UCSD-AML1 (cell line): ENCODE measurements around the gene ACLY.
"Not testable (repeated sequence)": the region's sequence is repeated elsewhere in the genome, so short reads cannot be mapped to it uniquely, and the experiment has no call there.

Experiments used
- DNase-seq: peaks from one replicate; lab custom pipeline; 2025; ENCODE audit not compliant: unreplicated experiment; lab: John Stamatoyannopoulos, UW

Gene ACLY

DNA sequence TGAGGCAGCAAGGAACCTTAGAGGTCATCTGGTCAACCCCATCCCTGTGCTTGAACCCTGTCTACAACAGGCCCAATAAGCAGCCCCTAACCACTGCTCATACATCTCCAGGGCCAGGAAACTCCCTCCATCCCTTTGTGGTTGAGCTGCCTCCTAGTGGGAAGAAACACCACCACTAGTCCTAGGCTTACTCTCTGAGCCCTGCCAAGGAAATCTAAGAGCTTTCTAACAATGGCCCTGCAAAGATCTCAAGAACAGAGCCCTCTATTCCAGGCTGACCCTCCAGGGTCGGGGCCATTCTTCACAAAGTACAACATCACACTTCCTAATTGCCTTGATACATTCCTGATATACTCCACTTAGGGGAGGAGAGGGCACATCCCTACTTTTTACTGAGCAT, 5.8 kb downstream of the ACLY start:
- DNase-seq: no peak

DNA sequence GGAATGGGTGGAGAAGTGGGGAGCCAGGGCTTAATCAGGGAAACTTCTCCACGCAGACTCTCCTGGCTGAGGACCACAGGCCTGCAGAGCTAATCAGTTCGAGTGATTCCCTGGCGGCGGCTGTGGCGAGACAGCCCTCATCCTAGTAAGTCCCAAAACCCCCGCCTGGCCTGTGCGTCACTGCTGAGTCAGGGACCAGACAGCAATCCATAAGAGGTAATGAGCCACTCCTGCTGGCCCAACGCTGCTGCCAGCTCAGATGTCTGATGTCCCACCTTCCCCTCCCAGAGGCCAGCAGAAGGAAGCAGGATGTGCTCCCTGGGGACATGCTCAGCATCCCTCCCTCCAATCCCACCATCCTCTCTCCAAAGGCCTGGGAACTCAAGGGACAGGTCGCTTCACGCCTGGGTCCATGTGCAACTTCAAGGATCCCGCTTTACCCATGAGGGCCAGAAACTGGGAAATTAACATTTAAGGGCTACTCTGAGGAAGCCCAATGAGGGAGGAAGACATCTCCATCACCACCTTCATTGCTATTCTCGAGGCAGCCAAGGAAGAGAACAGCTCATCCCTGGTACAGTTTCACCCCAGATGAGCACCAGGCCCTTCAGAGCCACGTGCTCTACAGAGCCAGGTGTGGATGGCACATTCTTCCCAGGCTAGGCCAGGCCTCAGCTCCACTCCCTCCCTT, 7.9 kb downstream of the ACLY start:
- no peak for DNase-seq

DNA sequence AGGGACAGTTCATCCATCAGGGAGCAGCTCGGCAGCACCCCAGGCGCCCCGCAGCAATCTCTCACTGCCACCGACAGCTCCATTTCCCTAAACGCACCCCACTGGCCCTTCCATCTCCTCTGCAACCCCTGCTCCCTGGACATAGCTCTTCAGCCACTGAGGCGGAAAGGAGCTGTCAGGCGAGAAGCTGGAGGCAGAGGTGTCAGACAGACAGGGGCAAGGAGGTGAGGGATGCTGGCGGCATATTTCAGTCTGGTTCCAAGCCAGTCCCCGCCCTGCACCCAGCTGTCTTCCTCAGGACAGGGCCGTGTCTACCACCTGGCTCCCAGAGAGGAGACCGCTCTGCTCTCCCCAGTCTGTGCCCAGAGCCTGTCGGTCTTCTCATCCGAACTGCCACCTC, 9.7 kb downstream of the ACLY start:
- DNase-seq: no peak

DNA sequence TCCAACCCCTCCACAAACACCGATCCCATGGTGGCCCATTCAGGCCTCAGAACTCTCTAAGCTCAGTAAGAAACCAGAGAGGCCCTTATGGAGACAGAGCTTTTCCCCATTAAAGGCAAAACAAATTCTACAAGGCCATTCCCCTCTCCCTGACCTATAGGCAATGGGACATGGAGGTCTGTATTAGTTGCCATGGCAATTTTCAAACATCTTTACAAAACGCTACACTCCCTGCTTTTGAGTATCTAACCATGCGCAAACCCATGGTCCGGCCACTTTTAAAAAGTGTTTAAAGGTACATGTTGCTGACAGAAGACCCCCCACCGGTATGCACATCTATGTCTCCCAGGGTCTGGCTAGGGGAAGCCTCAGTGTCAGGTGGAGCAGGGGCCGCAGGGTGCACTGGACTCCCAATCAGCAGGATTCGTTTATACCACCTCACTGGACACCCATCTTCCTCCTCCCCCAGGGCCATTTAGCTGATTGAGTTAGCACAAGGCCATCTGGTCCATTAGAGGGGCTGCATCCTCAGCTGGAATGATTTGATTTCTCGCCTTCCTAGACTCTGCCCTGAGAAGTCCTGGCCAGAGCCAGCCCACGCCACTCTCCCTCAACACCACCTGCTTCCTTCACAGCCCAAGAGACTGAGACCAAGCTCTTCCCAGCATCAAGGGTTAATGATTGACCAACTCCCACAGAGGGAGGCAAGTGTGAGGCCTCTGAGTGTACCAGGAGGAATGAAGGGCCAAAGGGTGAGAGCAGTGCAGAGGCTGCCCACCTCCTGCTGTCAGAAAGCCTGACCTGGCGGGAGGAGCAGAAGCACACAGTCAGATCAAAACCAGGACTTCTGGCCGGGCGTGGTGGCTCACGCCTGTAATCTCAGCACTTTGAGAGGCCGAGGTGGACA, 10.9 kb downstream of the ACLY start:
- DNase-seq: no peak

DNA sequence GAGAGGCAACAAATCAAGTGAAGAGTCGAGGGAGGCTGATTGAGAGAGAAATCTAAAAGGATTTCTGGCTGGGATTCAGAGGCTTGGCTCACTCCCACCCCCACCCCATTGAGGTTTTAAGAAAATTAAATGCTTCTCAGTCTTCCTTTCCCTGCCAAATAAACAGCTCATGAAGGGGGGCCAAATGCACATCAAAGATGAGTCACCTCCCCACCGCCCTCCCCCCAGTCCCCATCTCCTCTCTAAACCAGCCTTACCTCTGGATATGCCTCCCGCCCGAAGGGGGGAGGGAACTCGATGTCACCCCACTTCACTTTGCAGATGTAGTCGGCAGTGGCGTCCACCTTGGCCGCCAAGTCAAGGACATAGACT, 11.6 kb downstream of the ACLY start:
- no peak for DNase-seq

DNA sequence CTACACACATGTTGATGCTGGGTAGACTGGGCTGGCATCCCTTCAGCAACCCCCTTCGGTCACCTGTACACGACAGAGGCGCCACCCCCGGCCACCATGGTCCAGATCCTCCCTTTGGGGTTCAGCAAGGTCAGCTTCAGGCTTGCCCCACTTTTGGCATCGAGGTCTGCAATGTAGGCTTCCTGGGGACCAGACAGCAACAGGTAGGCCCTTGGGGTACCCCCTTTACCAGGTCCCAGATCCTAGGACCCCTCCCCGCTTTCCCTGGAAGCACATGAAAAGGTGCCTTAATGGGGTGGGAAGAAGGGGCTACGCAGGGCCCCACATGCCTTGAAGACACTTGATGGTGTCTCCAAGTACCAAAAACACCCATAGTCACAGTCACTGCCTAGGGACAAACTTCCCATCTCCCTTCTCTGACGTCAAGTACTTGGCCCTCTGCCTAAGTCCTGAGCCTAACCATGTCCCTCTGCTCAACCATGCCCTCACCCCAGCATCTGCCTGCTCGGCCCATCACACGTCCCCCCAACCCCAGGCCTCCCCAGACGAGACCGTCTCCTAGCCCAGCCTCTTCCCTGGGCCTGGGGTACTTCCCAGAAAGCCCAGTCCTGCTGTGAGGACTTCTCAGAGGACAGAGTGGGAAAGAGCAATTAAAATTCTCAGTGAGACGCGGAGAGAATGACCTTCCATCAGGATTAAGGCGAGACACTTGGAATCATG, 12.1 kb downstream of the ACLY start:
- DNase-seq: no peak

DNA sequence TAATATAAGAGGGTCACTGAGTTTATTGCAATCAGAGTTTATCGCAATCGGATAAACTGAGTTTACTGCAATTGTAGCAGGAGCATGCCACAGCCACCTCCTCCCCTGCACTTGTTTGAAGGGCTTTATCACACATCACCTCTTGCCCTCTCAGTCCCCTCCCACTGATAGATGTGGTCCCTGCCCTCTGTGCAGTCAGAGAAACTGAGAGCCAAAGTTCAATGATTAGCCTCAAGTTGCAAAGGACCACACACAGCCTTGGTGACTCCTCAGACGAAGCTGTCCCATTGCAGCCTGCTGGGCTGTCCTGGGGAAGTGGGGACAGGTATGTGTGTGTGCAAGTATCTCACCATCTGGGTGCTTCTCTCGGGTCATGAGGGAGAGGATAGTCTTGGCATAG, 13.6 kb downstream of the ACLY start:
- DNase-seq: no peak

DNA sequence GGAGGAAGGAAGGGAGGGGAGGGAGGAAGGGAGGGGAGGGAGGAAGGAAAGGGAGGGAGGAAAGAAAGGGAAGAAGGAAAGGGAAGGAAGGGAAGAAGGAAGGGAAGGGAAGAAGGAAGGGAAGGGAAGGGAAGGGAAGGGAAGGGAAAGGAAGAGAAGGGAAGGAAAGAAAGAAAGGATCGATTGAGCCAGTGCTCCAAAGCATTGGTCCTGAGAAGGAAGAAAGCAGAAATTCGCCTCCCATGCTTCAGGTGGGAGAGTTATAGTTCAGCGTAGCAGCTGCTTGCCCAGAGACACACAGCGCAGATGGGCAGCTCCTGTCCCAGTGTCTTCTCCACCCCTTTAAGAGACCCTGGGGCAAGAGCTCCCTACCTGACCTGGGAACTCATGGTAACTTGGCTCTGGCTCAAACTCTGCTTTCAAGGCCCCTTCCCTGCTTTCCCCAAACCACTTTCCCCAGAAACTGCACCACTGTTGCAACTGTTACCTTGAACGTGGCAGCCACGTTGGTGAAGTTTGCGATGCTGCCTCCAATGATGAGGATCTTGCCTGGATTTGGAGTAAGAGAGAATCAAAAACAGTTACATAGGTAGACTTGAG, 14.4 kb downstream of the ACLY start:
- no peak for DNase-seq

DNA sequence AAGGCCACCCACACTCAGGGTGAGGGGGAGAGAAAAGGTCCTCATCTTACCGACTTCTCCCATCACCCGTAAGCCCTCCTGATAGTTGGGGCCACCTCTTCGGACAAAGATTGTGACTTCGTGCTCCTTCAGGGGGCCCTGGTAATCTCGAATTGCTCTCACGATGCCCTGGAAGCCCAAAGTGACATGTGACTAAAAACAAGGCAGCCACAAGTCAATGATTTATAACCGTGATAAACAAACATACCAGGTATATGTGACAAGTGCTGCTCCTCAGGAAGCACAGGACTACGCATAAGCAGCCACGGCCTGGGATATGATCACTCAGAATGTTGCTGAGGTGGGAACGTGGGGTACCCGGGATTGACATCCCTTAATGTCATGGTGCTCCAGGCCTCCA, 17.1 kb downstream of the ACLY start:
- DNase-seq: no peak

DNA sequence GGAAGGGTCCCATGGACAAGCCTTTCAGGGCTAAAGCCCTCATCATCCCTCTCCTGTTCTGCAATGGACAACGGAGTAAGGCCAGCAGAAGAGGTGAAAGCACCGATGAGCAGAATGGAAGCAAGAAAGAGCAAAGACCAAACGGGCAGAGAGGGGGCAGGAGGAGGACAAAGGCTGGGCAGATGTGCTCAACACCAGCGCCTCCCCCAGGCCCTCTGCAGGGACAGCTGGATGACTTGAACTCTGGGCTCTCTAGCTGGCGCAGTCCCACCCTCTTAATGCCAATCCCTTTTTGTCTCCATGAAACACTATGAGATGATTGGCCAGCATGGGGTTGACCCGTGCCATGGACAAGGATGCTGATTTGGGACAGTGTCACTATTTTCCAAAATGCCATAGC, 22.0 kb downstream of the ACLY start:
- DNase-seq: no peak

DNA sequence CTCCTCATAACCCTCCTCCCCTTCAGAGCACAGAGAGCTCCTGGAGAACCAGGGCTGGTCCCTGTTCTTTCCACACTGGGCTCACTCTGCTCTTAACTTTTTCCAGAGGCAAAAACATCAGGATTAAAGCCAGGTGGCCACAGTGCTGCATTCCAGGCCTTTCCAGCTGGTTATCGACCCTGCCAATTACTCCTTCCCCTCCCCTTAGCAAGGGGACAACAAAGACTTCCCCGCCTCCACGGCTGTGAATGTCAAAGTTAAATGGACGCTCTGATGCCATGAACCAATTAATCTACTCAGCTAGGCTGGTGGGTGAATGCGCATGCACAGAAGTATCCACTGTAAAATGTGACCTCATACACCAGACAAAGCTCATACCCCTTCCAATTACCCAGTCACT, 23.1 kb downstream of the ACLY start:
- no peak for DNase-seq

DNA sequence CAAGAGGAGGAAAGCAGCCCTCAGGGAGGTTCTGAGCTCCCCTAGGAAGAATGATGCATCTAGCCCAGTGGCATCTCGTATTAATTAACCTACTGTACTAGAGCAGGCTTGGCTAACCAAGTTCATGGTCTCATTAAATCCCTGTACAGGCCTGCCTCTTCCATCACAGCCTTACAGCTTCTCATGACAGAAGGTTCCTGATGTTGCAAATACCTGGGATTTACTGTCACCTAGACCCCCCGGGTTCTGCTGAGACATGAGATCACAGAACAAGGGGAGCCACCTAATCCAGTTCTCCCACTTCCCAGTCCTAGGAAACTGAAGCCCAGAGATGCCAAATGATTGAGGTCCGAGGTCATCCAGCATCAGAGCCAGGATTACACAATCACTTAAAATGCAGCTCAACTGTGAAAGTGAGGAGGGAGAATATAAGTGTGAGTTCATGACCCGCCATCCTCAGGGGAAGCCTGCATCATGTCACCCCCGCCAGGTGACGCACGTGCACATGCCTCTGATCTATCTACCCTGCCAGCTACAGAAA, 23.9 kb downstream of the ACLY start:
- DNase-seq: no peak

DNA sequence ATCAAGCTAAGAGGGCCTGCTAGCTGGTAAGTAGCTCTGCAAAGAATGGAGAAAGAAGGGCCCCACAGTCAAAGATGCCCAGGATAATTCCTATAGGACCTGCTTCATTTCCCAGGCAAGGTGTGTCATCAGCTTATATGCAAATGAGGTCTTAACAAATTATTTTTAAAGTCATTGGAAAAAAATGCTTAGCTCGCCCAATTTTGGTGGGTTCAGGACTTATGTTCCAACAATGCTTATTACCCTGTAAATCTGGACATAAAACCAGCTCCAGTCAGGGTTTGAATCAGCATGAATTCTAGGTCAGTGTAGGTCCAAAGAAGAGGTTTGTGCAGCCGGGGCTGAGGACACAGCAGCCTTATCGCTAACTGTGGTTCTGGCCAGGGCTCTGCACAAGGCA, 25.4 kb downstream of the ACLY start:
- DNase-seq: no peak

DNA sequence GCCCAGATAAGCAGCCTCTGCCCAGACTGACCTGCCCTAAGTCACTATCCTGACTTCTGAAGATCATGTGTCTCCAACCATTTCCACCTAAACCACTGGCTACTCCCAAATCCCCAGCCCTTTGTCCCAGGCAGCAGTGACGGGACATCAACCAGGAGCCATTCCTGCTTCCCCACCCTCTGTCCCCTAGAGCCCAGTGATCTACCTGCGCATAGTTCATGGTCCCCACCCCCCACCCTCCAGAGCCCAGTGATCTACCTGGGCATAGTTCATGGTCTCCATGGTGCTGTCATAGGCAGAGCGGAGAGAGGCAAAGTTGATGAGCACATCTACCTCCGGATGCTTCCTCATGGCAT, 26.8 kb downstream of the ACLY start:
- DNase-seq: no peak

DNA sequence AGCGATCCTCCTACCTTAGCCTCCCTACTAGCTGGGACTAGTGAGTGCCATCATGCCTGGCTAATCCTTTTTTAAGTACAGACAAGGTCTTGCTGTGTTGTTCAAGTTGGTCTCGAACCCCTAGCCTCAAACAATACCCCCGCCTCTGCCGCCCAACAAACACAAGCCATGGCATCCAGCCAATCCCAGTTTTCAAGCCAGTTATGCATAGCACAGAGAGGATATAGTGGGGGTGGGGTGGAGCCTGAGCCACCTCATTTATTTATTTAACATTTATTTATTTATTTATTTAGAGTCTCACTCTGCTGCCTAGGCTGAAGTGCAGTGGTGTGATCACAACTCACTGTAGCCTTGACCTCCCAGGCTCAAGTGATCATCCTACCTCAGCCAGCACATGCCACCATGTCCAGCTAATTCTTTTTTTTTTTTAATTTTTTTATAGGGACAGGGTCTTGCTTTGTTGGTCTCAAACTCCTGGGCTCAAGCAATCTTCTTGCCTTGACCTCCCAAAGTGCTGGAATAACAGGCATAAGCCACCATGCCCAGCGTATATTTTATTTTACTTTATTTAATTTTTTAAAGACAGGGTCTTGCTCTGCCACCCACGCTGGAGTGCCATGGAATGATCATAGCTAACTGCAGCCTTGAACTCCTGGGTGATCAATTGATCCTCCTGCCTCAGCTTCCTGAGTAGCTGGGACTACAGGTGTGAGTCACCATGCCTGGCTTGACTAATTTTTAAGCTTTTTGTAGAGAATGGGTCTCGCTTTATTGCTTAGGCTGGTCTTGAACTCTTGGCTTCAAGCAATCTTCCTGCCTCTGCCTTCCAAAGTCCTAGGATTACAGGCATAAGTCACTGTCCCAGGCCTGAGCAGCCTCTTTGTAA, 27.4 kb downstream of the ACLY start:
- no peak for DNase-seq

DNA sequence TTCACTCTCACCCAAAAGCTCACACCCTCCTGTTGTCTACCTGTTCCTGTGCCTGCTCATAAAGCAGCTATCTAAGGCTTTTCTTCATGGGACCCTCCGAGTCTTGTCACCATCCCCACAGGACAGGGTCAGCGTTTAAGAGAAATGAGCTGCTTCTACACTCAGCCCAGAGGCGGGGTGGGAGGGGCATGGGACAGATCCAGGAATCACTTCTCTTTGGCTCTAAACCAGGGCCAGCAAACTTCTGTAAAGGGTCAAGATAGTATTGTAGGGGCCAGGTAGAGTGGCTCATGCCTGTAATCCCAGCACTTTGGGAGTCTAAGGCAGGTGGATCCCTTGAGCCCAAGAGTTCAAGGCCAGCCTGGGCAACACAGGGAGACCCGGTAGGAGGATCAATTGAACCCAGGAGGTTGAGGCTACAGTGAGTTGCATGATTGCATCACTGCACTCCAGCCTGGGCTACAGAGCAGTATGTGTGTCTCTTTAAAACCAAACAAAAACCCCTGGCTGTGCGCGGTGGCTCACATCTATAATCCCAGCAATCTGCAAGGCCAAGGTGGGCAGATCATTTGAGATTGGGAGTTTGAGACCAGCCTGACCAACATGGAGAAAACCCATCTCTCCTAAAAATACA, 30.3 kb downstream of the ACLY start:
- no peak for DNase-seq

DNA sequence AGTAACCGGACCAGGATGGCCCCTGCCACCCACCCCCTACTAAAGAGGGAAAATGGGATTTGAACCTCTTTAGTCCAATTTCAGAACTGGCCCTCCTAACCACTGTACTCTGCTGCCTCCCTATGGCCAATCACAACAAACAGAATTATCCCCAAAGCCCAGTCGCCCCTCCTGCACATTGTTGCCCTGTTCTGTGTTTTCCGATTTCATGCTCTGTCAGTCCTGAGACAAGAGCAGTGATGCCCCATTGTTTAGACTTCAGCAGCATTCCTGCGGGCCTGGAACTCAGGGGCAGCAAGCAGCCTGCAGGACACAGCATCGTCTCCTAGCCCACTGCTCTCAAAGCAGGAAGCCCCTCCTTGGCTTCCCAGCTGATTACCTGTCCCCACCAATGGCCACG, 33.0 kb downstream of the ACLY start:
- DNase-seq: no peak

DNA sequence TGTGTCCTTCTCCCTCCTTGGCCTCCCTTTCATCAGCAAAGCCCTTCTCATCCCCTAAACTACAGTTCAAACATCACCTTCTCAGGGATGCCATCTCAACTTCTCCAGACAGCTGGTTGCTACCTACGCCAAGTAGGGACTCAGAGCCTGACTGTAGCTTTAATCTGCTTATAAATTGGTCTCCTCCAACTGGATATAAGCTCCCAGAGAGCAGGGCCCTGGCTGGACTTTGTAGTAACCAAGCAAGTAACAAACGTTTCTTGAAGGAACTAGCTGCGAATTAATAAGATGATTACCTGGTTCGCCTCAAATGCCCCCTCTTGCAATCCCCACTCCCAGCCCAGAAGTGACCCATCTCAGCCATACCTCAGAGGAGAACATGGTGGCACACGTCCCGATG, 36.0 kb downstream of the ACLY start:
- DNase-seq: no peak

DNA sequence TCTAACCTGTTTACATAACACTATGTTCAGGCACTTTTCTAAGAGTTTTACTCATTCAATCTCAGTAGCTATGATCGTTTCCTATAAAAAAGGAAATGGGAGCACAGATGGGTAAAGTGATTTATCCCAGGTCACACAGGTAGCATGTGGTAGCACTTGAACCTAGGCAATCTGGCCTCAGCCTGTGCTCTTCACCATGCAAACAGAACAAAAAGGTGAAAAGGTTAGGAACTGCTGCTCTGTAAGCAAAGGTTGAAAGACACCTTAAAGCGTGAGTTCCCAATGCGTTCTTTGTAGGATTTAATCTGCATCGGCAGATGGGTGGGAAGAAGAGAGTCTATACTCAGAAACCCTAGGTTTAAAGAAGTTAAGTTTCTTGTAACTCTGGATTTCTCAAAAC, 38.6 kb downstream of the ACLY start:
- no peak for DNase-seq

DNA sequence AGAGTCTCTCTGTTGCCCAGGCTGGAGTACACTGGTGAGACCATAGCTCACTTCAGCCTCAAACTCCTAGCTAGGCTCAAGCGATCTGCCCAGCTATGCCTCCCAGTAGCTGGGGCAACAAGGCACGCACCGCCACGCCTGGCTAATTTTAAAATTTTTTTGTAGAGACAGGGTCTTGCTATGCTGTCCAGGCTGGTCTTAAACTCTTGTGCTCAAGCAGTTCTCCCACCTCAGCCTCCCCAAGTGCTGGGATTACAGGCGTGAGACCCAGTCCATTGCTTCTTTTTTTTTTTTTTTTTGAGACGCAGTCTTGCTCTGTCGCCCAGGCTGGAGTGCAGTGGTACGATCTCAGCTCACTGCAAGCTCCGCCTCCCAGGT, 44.5 kb downstream of the ACLY start:
- DNase-seq: not testable (repeated sequence)
